Dendritic cell treated with granulocyte-macrophage colony-stimulating factor and Interleukin-4, amounts not matched to agents 40 ng/mL and 50 ng/mL, for 4 days (primary cell): ENCODE results near the gene KLB.
A peak's percentile ranks its signal among the peaks of the same experiment; 100 is the strongest.
"Not testable (repeated sequence)": the region's sequence is repeated elsewhere in the genome, so short reads cannot be mapped to it uniquely, and the experiment has no call there.

Source experiments
- H3K27ac Mint-ChIP-seq: one replicate; pipeline ENCODE4 v1.8.0; 2022; ENCODE audit warnings: mild to moderate bottlenecking, mixed read lengths
- H3K27me3 Mint-ChIP-seq: one replicate; pipeline ENCODE4 v1.8.0; 2022; ENCODE audit warnings: mild to moderate bottlenecking, mixed read lengths
- H3K36me3 Mint-ChIP-seq: one replicate; pipeline ENCODE4 v1.8.0; 2022; ENCODE audit warnings: low read depth, mixed read lengths
- H3K4me1 Mint-ChIP-seq: one replicate; pipeline ENCODE4 v1.8.0; 2022; ENCODE audit warnings: low read depth, mixed read lengths
- H3K4me3 Mint-ChIP-seq: one replicate; pipeline ENCODE4 v1.8.0; 2022; ENCODE audit warnings: mild to moderate bottlenecking, moderate library complexity, mixed read lengths
- H3K9me3 Mint-ChIP-seq: one replicate; pipeline ENCODE4 v1.8.0; 2022; ENCODE audit warnings: mixed read lengths
- intact Hi-C: fragments of 100-400 bp; cut with micrococcal nuclease; formaldehyde crosslinking; loops from one replicate; pipeline ENCODE4 v1.15.0; 2022

Gene KLB

DNA sequence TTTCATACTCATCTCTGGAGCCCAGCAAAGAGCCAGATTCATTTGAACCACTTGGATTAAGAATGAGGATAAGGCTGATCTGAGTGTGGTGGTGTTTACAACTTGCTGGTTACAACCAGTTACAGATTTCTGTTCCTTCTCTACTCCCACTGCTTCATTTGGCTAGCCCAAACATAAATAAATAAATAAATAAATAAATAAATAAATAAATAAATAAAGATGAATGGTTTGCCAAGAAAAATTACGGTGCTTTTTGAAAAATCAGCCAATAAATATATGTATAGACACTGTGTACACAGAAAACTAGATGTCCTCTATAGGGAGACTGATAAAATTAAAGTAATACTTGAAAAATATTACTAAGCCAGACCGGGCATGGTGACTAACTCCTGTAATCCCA is 34.9 kb downstream of the KLB start:
- intact Hi-C loops = no loop called here

DNA sequence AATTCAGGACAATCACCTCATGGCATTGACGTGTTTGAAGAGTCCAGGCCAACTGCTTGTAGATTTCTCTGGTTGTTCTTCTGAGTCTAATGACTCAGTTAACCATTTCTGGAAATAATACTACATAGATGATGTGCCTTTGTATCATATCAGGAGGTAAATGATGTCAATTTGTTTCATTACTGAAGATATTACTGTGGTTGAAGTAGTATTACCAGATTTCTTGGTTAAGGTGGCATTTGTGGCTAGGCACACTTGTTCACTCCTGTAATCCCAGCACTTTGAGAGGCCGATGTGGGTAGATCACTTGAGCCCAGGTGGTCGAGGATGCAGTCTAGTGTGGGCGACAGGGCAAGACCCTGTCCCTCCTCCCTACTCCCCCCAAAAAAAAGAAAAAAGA is 36.3 kb downstream of the KLB start:
- Mint-ChIP-seq H3K36me3 (no peaks in the 10 kb centered on the region), H3K27ac (no peak overlapping the region), H3K9me3 (no peaks in the 10 kb centered on the region), H3K4me1 (no peaks in the 10 kb centered on the region), H3K4me3 (no peak overlapping the region), H3K27me3 (peaks cover 13% of the 10 kb centered on the region)
- intact Hi-C loops = no loop called here

More for the DNA sequence above, 34.9 kb downstream of the KLB start:
- H3K27me3 Mint-ChIP-seq = peaks cover 5% of the 10 kb centered on the region
- no peaks in the 10 kb centered on the region for H3K36me3 Mint-ChIP-seq
- no peaks in the 10 kb centered on the region for H3K4me1 Mint-ChIP-seq
- no peak overlapping the region for H3K4me3 Mint-ChIP-seq
- H3K9me3 Mint-ChIP-seq = no peaks in the 10 kb centered on the region
- no peak overlapping the region for H3K27ac Mint-ChIP-seq

DNA sequence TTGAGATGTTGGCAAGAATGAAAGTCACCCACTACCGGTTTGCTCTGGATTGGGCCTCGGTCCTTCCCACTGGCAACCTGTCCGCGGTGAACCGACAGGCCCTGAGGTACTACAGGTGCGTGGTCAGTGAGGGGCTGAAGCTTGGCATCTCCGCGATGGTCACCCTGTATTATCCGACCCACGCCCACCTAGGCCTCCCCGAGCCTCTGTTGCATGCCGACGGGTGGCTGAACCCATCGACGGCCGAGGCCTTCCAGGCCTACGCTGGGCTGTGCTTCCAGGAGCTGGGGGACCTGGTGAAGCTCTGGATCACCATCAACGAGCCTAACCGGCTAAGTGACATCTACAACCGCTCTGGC is 39.7 kb downstream of the KLB start:
- H3K4me1 Mint-ChIP-seq = no peaks in the 10 kb centered on the region
- no peaks in the 10 kb centered on the region for H3K9me3 Mint-ChIP-seq
- H3K27ac Mint-ChIP-seq = peak overlapping the region; percentile 56
- peaks cover 10% of the 10 kb centered on the region for H3K27me3 Mint-ChIP-seq
- intact Hi-C loops = no loop called here
- H3K36me3 Mint-ChIP-seq = peaks cover 15% of the 10 kb centered on the region
- no peak overlapping the region for H3K4me3 Mint-ChIP-seq

DNA sequence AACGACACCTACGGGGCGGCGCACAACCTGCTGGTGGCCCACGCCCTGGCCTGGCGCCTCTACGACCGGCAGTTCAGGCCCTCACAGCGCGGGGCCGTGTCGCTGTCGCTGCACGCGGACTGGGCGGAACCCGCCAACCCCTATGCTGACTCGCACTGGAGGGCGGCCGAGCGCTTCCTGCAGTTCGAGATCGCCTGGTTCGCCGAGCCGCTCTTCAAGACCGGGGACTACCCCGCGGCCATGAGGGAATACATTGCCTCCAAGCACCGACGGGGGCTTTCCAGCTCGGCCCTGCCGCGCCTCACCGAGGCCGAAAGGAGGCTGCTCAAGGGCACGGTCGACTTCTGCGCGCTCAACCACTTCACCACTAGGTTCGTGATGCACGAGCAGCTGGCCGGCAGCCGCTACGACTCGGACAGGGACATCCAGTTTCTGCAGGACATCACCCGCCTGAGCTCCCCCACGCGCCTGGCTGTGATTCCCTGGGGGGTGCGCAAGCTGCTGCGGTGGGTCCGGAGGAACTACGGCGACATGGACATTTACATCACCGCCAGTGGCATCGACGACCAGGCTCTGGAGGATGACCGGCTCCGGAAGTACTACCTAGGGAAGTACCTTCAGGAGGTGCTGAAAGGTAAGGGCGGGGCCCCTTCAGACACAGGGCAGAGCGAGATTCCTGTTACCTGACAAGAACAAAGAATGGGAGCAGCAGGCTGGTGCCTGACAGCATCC is 40.3 kb downstream of the KLB start:
- H3K27ac Mint-ChIP-seq = peak overlapping the region; percentile 56
- intact Hi-C loops = no loop called here
- H3K36me3 Mint-ChIP-seq = peaks cover 21% of the 10 kb centered on the region

DNA sequence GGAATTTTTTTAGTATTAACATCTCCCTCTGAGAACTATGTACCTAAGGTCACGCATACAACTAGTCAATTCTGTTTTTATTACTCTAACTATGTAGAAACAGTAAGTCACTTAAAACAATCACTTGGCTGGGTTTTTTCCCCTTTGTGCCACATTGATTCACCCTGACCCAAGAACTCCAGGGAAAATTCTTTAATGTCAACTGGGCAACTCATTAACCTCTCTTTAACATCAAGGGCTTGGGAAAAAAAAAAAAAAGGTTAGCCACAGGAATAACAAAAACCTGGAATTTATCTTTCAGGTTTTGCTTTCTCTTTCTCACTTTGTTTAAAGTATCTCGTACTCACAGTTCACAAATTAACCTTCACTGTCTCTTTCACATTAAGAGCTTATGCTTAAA is 43.9 kb downstream of the KLB start:
- intact Hi-C loops = no loop called here
- Mint-ChIP-seq H3K9me3 (no peaks in the 10 kb centered on the region), H3K27me3 (peaks cover 8% of the 10 kb centered on the region), H3K4me1 (no peaks in the 10 kb centered on the region), H3K36me3 (peaks cover 57% of the 10 kb centered on the region), H3K27ac (no peak overlapping the region), H3K4me3 (no peak overlapping the region)

More for the DNA sequence above, 40.3 kb downstream of the KLB start:
- no peaks in the 10 kb centered on the region for H3K4me1 Mint-ChIP-seq
- no peaks in the 10 kb centered on the region for H3K9me3 Mint-ChIP-seq
- peak overlapping the region; percentile 72 for H3K4me3 Mint-ChIP-seq
- H3K27me3 Mint-ChIP-seq = peaks cover 10% of the 10 kb centered on the region

DNA sequence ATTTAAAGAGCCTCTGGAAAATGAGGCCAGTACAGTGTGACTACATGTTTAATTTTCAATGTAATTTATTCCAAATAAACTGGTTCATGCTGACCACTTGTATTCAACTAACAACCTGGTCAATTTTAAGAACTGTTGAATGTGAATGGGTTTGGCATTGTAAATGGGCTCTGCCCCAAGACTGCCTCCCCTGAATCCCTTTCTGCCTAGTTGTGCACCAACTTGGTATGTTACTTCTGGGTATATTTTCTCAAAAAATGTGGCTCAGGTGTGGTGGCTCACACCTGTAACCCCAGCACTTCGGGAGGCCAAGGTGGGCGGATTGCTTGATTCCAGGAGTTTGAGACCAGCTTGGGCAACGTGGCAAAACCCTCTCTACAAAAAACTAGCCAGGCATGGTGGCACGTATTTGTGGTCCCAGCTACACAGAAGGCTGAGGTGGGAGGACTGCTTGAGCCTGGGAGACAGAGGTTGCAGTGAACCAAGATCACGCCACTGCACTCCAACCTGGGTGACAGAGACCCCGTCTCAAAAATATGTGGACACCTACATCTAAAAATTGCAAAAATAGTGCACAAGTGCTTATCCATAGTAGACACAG is 44.8 kb downstream of the KLB start:
- Mint-ChIP-seq H3K27me3 (peaks cover 8% of the 10 kb centered on the region), H3K36me3 (peaks cover 66% of the 10 kb centered on the region), H3K9me3 (no peaks in the 10 kb centered on the region), H3K4me3 (no peak overlapping the region), H3K27ac (no peak overlapping the region), H3K4me1 (peaks cover 1% of the 10 kb centered on the region)
- intact Hi-C loops = no loop called here

DNA sequence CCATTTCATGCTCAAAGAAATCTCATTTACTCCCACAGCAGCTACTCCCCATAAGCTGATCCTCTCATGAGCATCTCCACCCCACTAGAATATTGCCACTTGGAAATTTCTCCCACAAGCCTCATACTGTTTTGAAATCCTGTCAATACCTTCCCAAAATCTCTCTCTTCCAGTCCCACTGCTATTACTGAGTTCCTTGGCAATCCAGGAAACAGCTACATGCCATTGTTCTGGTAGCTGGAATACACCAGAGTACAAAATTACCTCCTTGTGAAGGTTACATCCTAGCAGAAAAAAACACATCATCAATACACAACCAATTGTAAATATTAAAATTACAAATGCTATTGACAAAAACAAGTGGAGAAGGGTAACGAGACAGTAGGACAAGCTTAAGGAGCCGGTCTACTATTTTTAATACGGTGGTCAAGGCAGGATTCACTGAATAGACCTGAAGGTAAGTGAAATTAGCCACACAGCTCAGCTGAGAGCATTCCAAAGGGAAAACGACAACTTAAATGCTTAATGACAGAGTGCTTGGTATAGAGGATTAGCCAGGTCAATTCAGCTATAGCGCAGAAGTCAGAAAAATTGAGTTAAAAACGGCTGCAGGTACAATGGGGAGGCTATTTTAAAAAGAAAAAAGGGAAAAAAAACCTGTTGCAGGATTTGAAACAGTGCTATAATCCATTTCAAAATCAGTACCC is 45.6 kb downstream of the KLB start:
- H3K9me3 Mint-ChIP-seq = no peaks in the 10 kb centered on the region
- intact Hi-C loops = no loop called here
- H3K27me3 Mint-ChIP-seq = peaks cover 1% of the 10 kb centered on the region
- no peak overlapping the region for H3K4me3 Mint-ChIP-seq
- peaks cover 9% of the 10 kb centered on the region for H3K4me1 Mint-ChIP-seq
- H3K27ac Mint-ChIP-seq = no peak overlapping the region
- peaks cover 74% of the 10 kb centered on the region for H3K36me3 Mint-ChIP-seq

DNA sequence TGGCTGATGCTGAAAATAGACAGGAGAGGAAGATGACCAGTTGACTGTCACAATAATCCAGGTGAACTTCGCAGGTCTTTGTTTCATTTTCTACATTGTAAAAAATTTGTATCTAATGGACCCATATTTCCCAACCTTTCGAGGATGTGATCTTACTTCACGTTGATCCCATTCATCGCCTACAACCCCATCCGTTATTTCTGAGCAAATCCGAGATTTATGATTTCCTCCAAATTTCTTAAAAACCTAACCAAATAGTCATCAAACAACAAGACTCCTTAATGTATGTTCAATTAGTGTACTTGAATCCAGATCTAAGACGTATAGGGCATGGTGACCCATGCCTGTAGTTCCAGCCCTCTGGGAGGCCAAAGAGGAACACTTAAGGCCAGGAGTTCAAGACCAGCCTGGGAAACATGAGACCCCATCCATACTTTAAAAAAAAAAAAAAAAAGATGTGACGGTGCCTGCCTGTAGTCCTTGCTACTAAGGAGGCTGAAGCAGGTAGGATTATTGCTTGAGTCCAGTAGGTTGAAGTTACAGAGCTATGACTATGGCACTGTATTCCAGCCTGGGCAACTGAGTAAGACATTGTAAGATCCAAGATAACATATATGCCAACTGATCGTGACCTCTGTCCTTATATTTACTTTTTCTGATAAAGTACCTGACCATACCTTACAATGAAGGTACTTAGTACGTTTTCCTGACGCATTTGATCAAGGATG is 46.3 kb downstream of the KLB start:
- H3K27me3 Mint-ChIP-seq = no peaks in the 10 kb centered on the region
- intact Hi-C loops = no loop called here
- peaks cover 81% of the 10 kb centered on the region for H3K36me3 Mint-ChIP-seq
- H3K27ac Mint-ChIP-seq = no peak overlapping the region
- no peaks in the 10 kb centered on the region for H3K9me3 Mint-ChIP-seq
- H3K4me3 Mint-ChIP-seq = no peak overlapping the region
- peaks cover 15% of the 10 kb centered on the region for H3K4me1 Mint-ChIP-seq

DNA sequence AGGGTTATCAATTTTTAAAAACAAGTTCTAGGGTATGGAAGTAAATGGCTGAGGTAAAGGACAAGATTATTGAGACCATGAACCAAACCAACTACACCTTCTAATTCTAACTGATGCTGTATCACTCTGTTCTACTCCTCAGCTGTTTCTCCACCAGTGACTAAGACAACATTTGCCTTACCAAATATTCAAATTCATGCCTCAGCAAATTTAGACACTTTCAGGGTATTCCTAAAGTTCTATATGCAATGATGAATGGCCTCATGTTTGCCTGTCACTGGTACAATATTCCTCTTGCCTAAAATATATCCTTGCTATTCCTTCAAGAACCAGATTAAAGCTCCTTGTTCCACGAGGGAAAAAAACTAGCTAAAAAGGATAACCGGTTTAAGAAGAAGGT is 47.0 kb downstream of the KLB start:
- H3K9me3 Mint-ChIP-seq = no peaks in the 10 kb centered on the region
- H3K36me3 Mint-ChIP-seq = peaks cover 88% of the 10 kb centered on the region
- H3K27ac Mint-ChIP-seq = no peak overlapping the region
- no peak overlapping the region for H3K4me3 Mint-ChIP-seq
- intact Hi-C loops = no loop called here
- peaks cover 15% of the 10 kb centered on the region for H3K4me1 Mint-ChIP-seq
- H3K27me3 Mint-ChIP-seq = no peaks in the 10 kb centered on the region

DNA sequence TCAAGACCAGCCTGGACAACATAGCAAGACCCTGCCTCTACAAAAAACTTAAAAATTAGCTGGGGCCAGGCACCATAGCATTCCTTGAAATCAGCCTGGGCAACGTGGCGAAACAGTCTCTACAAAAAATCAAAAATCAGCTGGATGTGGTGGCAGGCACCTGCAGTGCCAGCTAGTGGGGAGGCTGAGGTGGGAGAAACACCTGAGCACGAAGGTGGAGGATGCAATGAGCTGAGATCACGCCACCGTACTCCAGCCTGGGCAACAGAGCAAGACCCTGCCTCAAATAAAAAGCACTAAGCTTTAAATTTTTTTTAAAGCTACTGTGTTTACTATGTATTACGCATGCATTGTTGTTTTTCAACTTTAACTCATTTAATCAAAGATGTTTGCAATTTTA is 48.8 kb downstream of the KLB start:
- intact Hi-C loops = loop anchor here (5.0 kb wide), 2 partner anchors 72 to 182 kb away; partner anchors contain the start of genes SMIM14 and UGDH
- Mint-ChIP-seq H3K36me3 (peaks cover 82% of the 10 kb centered on the region), H3K9me3 (no peaks in the 10 kb centered on the region), H3K4me3 (no peak overlapping the region), H3K27me3 (no peaks in the 10 kb centered on the region), H3K4me1 (peaks cover 15% of the 10 kb centered on the region), H3K27ac (no peak overlapping the region)

DNA sequence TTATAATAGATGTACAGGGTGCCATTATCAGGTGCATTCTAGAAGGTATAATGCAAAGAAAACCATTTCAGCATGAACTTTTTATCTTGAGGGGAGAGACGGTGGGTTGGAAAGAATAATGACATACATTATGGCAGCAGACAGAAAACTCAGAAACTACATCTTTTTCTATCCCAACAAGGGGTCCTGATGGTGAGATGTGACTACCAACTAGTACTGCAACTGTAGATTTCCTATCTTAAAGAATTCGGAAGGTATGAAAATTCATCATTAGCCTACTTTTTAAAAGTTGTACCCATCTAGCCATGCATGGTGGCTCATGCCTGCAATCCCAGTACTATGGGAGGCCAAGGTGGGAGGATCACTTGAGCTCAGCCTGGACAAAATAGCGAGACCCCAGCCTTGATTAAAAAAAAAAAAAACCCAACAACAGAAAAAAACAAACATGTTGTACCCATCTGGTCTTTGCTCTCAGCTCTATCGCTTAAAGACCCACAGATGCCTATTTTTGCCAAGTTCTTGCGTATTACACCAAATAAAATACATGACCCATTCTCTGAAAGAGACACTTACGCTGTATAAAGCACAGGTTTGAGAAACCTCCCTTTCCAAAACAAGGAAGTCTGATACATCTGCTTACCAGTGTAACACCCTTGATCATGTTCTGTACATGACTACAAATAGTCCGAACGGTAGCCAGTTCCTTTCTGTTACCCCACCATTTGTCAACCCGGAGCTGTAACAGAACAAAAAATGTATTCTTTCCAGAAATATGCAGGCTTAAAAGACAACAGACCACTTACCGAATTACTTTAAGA is 50.4 kb downstream of the KLB start:
- Mint-ChIP-seq H3K9me3 (no peaks in the 10 kb centered on the region), H3K36me3 (peaks cover 74% of the 10 kb centered on the region), H3K4me3 (peak overlapping the region; percentile 94), H3K27me3 (no peaks in the 10 kb centered on the region), H3K4me1 (peaks cover 15% of the 10 kb centered on the region), H3K27ac (peak overlapping the region; percentile 99)
- intact Hi-C loops = loop anchor here (5.0 kb wide), 2 partner anchors 70 to 180 kb away; partner anchors contain the start of genes SMIM14 and UGDH

DNA sequence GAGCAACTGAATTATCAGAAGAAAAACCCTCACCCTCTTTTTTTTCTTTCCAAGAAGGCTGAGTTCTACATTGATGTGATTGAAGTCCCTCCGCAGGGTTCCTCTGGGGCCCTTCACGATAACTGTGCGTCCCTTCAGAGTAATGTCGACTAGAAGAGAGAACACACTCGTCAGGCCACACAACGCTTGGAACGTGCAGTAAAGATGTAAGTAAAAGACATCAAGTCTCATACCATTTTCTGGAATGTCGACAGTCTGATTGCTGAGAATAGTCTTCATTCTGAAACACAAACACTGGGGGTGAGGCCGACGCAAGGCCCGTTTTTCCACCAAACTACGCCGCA is 51.4 kb downstream of the KLB start:
- not testable (repeated sequence) for H3K27me3 Mint-ChIP-seq, H3K9me3 Mint-ChIP-seq
- H3K4me1 Mint-ChIP-seq = peaks cover 15% of the 10 kb centered on the region
- H3K27ac Mint-ChIP-seq = peak overlapping the region; percentile 99
- peak overlapping the region; percentile 94 for H3K4me3 Mint-ChIP-seq
- H3K36me3 Mint-ChIP-seq = peaks cover 67% of the 10 kb centered on the region
- intact Hi-C loops = loop anchor here (2.0 to 5.0 kb wide), 3 partner anchors 69 to 179 kb away; partner anchors contain the start of genes RFC1, SMIM14 and UGDH
